ENCODE measurements around the gene RAX. TPM values are rescaled to one million over a fixed set of nuclear protein-coding genes. Genes with fewer than 3 reads are reported as not detected.

RAX gene
- total RNA-seq, 1 experiment from 2014 or later, result 18.3 TPM

- TF ChIP-seq, protein P1, sequence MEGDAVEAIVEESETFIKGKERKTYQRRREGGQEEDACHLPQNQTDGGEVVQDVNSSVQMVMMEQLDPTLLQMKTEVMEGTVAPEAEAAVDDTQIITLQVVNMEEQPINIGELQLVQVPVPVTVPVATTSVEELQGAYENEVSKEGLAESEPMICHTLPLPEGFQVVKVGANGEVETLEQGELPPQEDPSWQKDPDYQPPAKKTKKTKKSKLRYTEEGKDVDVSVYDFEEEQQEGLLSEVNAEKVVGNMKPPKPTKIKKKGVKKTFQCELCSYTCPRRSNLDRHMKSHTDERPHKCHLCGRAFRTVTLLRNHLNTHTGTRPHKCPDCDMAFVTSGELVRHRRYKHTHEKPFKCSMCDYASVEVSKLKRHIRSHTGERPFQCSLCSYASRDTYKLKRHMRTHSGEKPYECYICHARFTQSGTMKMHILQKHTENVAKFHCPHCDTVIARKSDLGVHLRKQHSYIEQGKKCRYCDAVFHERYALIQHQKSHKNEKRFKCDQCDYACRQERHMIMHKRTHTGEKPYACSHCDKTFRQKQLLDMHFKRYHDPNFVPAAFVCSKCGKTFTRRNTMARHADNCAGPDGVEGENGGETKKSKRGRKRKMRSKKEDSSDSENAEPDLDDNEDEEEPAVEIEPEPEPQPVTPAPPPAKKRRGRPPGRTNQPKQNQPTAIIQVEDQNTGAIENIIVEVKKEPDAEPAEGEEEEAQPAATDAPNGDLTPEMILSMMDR (conservative IDR thresholded peaks at IDR 0.05; ENCODE audit: low read depth, low read length), result no peak
- TF ChIP-seq EZH2 (IDR thresholded peaks at IDR 0.05; ENCODE audit: borderline replicate concordance, low read depth, low read length, poor library complexity, severe bottlenecking), result no peak
- H3K4me1 ChIP-seq (ENCODE audit: insufficient read depth, low read length, poor library complexity, severe bottlenecking), result peaks cover 36% of the 10 kb centered on the region
- CTCF ChIA-PET, result interaction anchor here (2.3 kb wide), 1 partner anchor 132 kb away, joined by 9 read pairs; no protein-coding TSS in a partner anchor
- H3K27me3 ChIP-seq (replicated peaks; ENCODE audit: insufficient read depth, low read depth, low read length, poor library complexity), result no peaks in the 10 kb centered on the region
- POLR2A ChIA-PET (ENCODE audit: low non-redundant PET), result no interaction called here
- no TSS peak for BruUV-seq (replicated peaks)
- intact Hi-C loops (cut with micrococcal nuclease; ENCODE audit: unreplicated experiment), result no loop called here
- peak overlapping the region; percentile 74 for H3K27ac ChIP-seq (ENCODE audit: low read depth, low read length, poor library complexity, severe bottlenecking)
- H3K36me3 ChIP-seq (ENCODE audit: insufficient read depth, low read length, poor library complexity, severe bottlenecking), result peaks cover 5% of the 10 kb centered on the region
- peak overlapping the region; percentile 81 for H3K4me3 ChIP-seq (ENCODE audit: low read depth, low read length, poor library complexity, severe bottlenecking)
- no peak for DNase-seq (ENCODE audit: low spot score)
- H3K9me3 ChIP-seq (ENCODE audit: low read depth, low read length, poor library complexity, severe bottlenecking), result no peaks in the 10 kb centered on the region
Measured at GRCh38 chr18:59270689-59271257, 2.5 kb downstream of the RAX start.

GRCh38 chr18:59269563-59270119 lies 3.6 kb downstream of the RAX start:
- BruUV-seq (replicated peaks), result no TSS peak
- intact Hi-C loops (cut with micrococcal nuclease; ENCODE audit: unreplicated experiment), result no loop called here
- peak overlapping the region; percentile 21 for H3K27ac ChIP-seq (ENCODE audit: low read depth, low read length, poor library complexity, severe bottlenecking)
- ChIA-PET CTCF (interaction anchor here (0.9 kb wide), 1 partner anchor 133 kb away, joined by 3 read pairs; no protein-coding TSS in a partner anchor), POLR2A (ENCODE audit: low non-redundant PET) (no interaction called here)
- no peaks in the 10 kb centered on the region for H3K9me3 ChIP-seq (ENCODE audit: low read depth, low read length, poor library complexity, severe bottlenecking)
- peaks cover 5% of the 10 kb centered on the region for H3K36me3 ChIP-seq (ENCODE audit: insufficient read depth, low read length, poor library complexity, severe bottlenecking)
- H3K4me1 ChIP-seq (ENCODE audit: insufficient read depth, low read length, poor library complexity, severe bottlenecking), result peaks cover 45% of the 10 kb centered on the region
- H3K4me3 ChIP-seq (ENCODE audit: low read depth, low read length, poor library complexity, severe bottlenecking), result peak overlapping the region; percentile 36
- no peak for DNase-seq (ENCODE audit: low spot score)
- TF ChIP-seq, protein P1 (conservative IDR thresholded peaks at IDR 0.05; ENCODE audit: low read depth, low read length), result no peak
- TF ChIP-seq EZH2 (IDR thresholded peaks at IDR 0.05; ENCODE audit: borderline replicate concordance, low read depth, low read length, poor library complexity, severe bottlenecking), result no peak
- H3K27me3 ChIP-seq (replicated peaks; ENCODE audit: insufficient read depth, low read depth, low read length, poor library complexity), result no peaks in the 10 kb centered on the region

- ChIA-PET POLR2A (ENCODE audit: low non-redundant PET) (no interaction called here), CTCF (interaction anchor here (0.9 kb wide), 1 partner anchor 134 kb away, joined by 3 read pairs; no protein-coding TSS in a partner anchor)
- H3K4me1 ChIP-seq (ENCODE audit: insufficient read depth, low read length, poor library complexity, severe bottlenecking), result peaks cover 52% of the 10 kb centered on the region
- BruUV-seq (replicated peaks), result no TSS peak
- intact Hi-C loops (cut with micrococcal nuclease; ENCODE audit: unreplicated experiment), result no loop called here
- DNase-seq (ENCODE audit: low spot score), result peak; percentile 83
- peaks cover 5% of the 10 kb centered on the region for H3K36me3 ChIP-seq (ENCODE audit: insufficient read depth, low read length, poor library complexity, severe bottlenecking)
- peak overlapping the region; percentile 21 for H3K27ac ChIP-seq (ENCODE audit: low read depth, low read length, poor library complexity, severe bottlenecking)
- H3K27me3 ChIP-seq (replicated peaks; ENCODE audit: insufficient read depth, low read depth, low read length, poor library complexity), result peaks cover 5% of the 10 kb centered on the region
- H3K4me3 ChIP-seq (ENCODE audit: low read depth, low read length, poor library complexity, severe bottlenecking), result peak overlapping the region; percentile 36
- H3K9me3 ChIP-seq (ENCODE audit: low read depth, low read length, poor library complexity, severe bottlenecking), result no peaks in the 10 kb centered on the region
- TF ChIP-seq EZH2 (IDR thresholded peaks at IDR 0.05; ENCODE audit: borderline replicate concordance, low read depth, low read length, poor library complexity, severe bottlenecking), result no peak
- TF ChIP-seq, protein P1 (conservative IDR thresholded peaks at IDR 0.05; ENCODE audit: low read depth, low read length), result no peak; the same call in 1 of the 2 replicates
Measured at GRCh38 chr18:59268721-59269562, 4.3 kb downstream of the RAX start.

Data from A673 (cell line).